Panc1 (cell line): ENCODE data around the gene INAFM2. TPM values are rescaled to one million over a fixed set of nuclear protein-coding genes. Genes with fewer than 3 reads are reported as not detected.

Experiments
- ATAC-seq: fragments of 200-7000 bp; cut with Tn5 transposase; 2 replicates; pipeline ENCODE4 v1.9.1; 2020; ENCODE audit warnings: mild to moderate bottlenecking, moderate library complexity
- BruUV-seq: library from RNA; stranded (reverse); fragments of 400-500 nt; replicated peaks from 2 replicates; lab custom pipeline; 2021; lab: Mats Ljungman, UMichigan
- CTCF ChIA-PET: fragments of 300-600 bp; sonication (Branson Sonifier 250); formaldehyde crosslinking; loops from one replicate; lab custom pipeline; 2022; ENCODE audit warnings: antibody characterized with exemption; lab: Charles Lee
- POLR2A ChIA-PET: fragments of 300-600 bp; sonication (Branson Sonifier 250); formaldehyde crosslinking; loops from one replicate; lab custom pipeline; 2022; ENCODE audit warnings: antibody characterized with exemption; lab: Charles Lee
- DNase-seq: peaks from one replicate; pipeline ENCODE4 v3.0.0-alpha.2; 2010; ENCODE audit warnings: low read depth, low spot score
- H3K27ac ChIP-seq: 2 replicates; pipeline ENCODE4 v1.5.1; 2011; ENCODE audit warnings: mild to moderate bottlenecking, low read length, inconsistent platforms
- H3K27me3 ChIP-seq: fragments of 200-500 bp; sonication (Bioruptor generic); 2 replicates; pipeline ENCODE4 v1.6.0; 2014; ENCODE audit warnings: low read length, inconsistent platforms; ENCODE audit not compliant: control insufficient read depth, insufficient read depth
- H3K36me3 ChIP-seq: fragments of 200-500 bp; sonication (Bioruptor generic); 2 replicates; pipeline ENCODE4 v1.5.1; 2014; ENCODE audit warnings: inconsistent platforms, mild to moderate bottlenecking, low read length, moderate library complexity; ENCODE audit not compliant: control insufficient read depth, insufficient read depth
- H3K4me1 ChIP-seq: 2 replicates; pipeline ENCODE4 v1.5.1; 2011; ENCODE audit warnings: inconsistent platforms, mild to moderate bottlenecking, low read length, moderate library complexity; ENCODE audit not compliant: control insufficient read depth, insufficient read depth
- H3K4me3 ChIP-seq, 2 experiments: 2 replicates each; pipeline ENCODE4 v1.5.1; 2011 to 2012; ENCODE audit warnings: low read depth in 2 of 2, low read length in 2 of 2, mild to moderate bottlenecking in 2 of 2, inconsistent platforms in 1 of 2, moderate library complexity in 1 of 2
- H3K9me3 ChIP-seq: fragments of 200-500 bp; sonication (Bioruptor generic); 2 replicates; pipeline ENCODE4 v1.5.1; 2014; ENCODE audit warnings: low read depth, mild to moderate bottlenecking, inconsistent platforms, low read length, moderate library complexity; ENCODE audit not compliant: control insufficient read depth, insufficient read depth
- CTCF ChIP-seq: fragments of 450-650 bp; IDR thresholded peaks from 2 replicates; pipeline ENCODE4 v1.5.1; 2017; ENCODE audit warnings: mild to moderate bottlenecking
- POLR2AphosphoS5 ChIP-seq: IDR thresholded peaks from 2 replicates; pipeline ENCODE4 v1.6.1; 2012; ENCODE audit warnings: mild to moderate bottlenecking, low read depth, low read length, moderate library complexity
- SIN3A ChIP-seq: IDR thresholded peaks from 2 replicates; pipeline ENCODE4 v1.6.1; 2012; ENCODE audit warnings: low read depth, mild to moderate bottlenecking, low read length, moderate library complexity, borderline replicate concordance; ENCODE audit not compliant: insufficient read depth
- TCF7L2 ChIP-seq: IDR thresholded peaks from 2 replicates; pipeline ENCODE4 v1.6.1; 2011; ENCODE audit warnings: mild to moderate bottlenecking, low read depth, low read length, inconsistent platforms
- in situ Hi-C: cut with HindIII; loops from 2 replicates; pipeline ENCODE4 v1.10.0; 2016; ENCODE audit warnings: low sequenced_read_pairs, low pct_unique_long_range_greater_than_20kb
- intact Hi-C: fragments of 100-400 bp; cut with micrococcal nuclease; formaldehyde crosslinking; loops from one replicate; pipeline ENCODE4 v1.10.0; 2022; ENCODE audit not compliant: unreplicated experiment
- total RNA-seq: library from RNA; stranded (reverse); gene quantifications from one replicate; pipeline ENCODE4 v1.2.1, GENCODE V29; 2021; ENCODE audit not compliant: unreplicated experiment
- TF ChIP-seq, protein P1 (sequence below), 2 experiments: IDR thresholded peaks; 2 replicates each; pipeline ENCODE4 v1.6.1; 2011 to 2012; ENCODE audit warnings: low read depth in 2 of 2, control low read depth in 1 of 2, low read length in 1 of 2, mild to moderate bottlenecking in 1 of 2, moderate library complexity in 1 of 2; ENCODE audit not compliant: insufficient read depth in 1 of 2

The INAFM2 gene
- total RNA-seq, 1 experiment from 2014 or later: 10.4 TPM

DNA sequence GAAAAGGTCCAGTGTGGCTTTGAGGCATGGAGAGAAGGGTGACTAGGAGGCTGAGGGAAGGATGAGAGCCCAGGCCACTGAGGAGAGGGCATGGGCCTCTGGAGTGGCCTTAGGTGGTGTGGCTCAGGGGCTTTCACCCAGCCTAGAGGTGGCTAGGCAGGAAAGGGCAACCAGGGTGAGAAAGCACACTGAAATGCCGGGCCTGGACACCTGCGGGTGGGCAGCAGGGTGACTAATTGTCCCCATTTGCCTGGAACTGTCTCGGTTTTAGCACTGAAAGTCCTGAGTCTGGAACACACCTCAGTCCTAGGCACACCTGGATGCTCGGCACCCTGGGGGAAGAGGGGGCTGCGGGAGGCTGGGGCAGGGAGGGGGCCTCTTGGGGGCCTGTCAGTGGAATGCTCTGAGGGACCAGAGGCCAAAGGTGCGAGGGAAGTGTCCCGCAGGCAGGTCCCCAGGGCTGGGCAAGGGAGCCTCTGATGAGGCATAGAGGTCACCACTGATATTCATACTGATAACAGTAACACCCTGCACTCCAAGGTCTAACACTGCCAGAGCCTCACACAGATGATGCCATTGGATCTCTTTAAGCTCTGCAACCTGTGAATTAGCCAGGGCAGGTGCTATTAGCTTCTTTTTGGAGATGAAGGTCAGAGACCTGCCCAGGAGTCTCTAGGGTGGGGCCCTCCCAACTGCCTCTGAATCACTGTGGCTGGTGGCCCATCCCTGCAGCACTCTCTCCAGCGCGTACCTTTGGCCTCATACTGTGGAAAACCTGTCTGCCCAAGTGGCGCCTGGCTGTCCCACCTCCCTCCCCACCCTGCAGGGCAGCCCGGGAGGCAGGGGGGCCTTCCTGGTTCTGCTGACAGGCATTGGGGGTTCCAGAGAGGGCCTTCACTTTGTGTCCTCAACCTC, 24.3 kb downstream of the INAFM2 start:
- TF ChIP-seq SIN3A: no peak
- TF ChIP-seq POLR2AphosphoS5: no peak
- TF ChIP-seq, protein P1, sequence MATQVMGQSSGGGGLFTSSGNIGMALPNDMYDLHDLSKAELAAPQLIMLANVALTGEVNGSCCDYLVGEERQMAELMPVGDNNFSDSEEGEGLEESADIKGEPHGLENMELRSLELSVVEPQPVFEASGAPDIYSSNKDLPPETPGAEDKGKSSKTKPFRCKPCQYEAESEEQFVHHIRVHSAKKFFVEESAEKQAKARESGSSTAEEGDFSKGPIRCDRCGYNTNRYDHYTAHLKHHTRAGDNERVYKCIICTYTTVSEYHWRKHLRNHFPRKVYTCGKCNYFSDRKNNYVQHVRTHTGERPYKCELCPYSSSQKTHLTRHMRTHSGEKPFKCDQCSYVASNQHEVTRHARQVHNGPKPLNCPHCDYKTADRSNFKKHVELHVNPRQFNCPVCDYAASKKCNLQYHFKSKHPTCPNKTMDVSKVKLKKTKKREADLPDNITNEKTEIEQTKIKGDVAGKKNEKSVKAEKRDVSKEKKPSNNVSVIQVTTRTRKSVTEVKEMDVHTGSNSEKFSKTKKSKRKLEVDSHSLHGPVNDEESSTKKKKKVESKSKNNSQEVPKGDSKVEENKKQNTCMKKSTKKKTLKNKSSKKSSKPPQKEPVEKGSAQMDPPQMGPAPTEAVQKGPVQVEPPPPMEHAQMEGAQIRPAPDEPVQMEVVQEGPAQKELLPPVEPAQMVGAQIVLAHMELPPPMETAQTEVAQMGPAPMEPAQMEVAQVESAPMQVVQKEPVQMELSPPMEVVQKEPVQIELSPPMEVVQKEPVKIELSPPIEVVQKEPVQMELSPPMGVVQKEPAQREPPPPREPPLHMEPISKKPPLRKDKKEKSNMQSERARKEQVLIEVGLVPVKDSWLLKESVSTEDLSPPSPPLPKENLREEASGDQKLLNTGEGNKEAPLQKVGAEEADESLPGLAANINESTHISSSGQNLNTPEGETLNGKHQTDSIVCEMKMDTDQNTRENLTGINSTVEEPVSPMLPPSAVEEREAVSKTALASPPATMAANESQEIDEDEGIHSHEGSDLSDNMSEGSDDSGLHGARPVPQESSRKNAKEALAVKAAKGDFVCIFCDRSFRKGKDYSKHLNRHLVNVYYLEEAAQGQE (IDR thresholded peaks at IDR 0.05; ENCODE audit: insufficient read depth in 1 of 2, low read depth in 2 of 2, low read length in 1 of 2): no peak
- no peak for TF ChIP-seq CTCF
- no peak for TF ChIP-seq TCF7L2
- Histone ChIP-seq H3K4me1 (peaks cover 10% of the 10 kb centered on the region), H3K27me3 (no peaks in the 10 kb centered on the region), H3K36me3 (no peaks in the 10 kb centered on the region), H3K9me3 (no peaks in the 10 kb centered on the region), H3K27ac (no peak overlapping the region), H3K4me3 (no peak overlapping the region)
- intact Hi-C loops: no loop called here
- ChIA-PET CTCF (interaction anchor here (1.0 kb wide), 1 partner anchor 10 kb away, joined by 3 read pairs; no protein-coding TSS in a partner anchor), POLR2A (no interaction called here)
- ATAC-seq: no peak
- no TSS peak for BruUV-seq
- in situ Hi-C loops: no loop called here
- no peak for DNase-seq

GRCh38 chr15:40348474-40348870, 25.0 kb downstream of the INAFM2 start:
- no peak for ATAC-seq
- Histone ChIP-seq H3K27ac (no peak overlapping the region), H3K9me3 (no peaks in the 10 kb centered on the region), H3K36me3 (no peaks in the 10 kb centered on the region), H3K27me3 (no peaks in the 10 kb centered on the region), H3K4me1 (peaks cover 3% of the 10 kb centered on the region), H3K4me3 (no peak overlapping the region)
- CTCF ChIA-PET: no interaction called here
- no peak for DNase-seq
- intact Hi-C loops: no loop called here
- no TSS peak for BruUV-seq
- TF ChIP-seq POLR2AphosphoS5 (no peak), CTCF (no peak)
- POLR2A ChIA-PET: no interaction called here
- in situ Hi-C loops: no loop called here
